DMS53 treated with DMSO at 0.1 percent for 48 hours (cell line): ENCODE measurements around the gene MRTFB.
"Not testable (repeated sequence)": the region's sequence is repeated elsewhere in the genome, so short reads cannot be mapped to it uniquely, and the experiment has no call there.

ENCODE experiments used
- DNase-seq: peaks from one replicate; lab custom pipeline; 2025; ENCODE audit not compliant: unreplicated experiment; lab: John Stamatoyannopoulos, UW

MRTFB gene, protein sequence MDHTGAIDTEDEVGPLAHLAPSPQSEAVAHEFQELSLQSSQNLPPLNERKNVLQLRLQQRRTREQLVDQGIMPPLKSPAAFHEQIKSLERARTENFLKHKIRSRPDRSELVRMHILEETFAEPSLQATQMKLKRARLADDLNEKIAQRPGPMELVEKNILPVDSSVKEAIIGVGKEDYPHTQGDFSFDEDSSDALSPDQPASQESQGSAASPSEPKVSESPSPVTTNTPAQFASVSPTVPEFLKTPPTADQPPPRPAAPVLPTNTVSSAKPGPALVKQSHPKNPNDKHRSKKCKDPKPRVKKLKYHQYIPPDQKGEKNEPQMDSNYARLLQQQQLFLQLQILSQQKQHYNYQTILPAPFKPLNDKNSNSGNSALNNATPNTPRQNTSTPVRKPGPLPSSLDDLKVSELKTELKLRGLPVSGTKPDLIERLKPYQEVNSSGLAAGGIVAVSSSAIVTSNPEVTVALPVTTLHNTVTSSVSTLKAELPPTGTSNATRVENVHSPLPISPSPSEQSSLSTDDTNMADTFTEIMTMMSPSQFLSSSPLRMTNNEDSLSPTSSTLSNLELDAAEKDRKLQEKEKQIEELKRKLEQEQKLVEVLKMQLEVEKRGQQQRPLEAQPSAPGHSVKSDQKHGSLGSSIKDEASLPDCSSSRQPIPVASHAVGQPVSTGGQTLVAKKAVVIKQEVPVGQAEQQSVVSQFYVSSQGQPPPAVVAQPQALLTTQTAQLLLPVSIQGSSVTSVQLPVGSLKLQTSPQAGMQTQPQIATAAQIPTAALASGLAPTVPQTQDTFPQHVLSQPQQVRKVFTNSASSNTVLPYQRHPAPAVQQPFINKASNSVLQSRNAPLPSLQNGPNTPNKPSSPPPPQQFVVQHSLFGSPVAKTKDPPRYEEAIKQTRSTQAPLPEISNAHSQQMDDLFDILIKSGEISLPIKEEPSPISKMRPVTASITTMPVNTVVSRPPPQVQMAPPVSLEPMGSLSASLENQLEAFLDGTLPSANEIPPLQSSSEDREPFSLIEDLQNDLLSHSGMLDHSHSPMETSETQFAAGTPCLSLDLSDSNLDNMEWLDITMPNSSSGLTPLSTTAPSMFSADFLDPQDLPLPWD

GRCh38 chr16:14070877-14071575 lies at the start of gene MRTFB:
MRTFB (plus strand) TSS chr16:14071319; CDS start chr16:14140607, 69,288 bp downstream.
- DNase-seq, result peak; percentile 58

GRCh38 chr16:14023526-14023925 lies 47.6 kb upstream of the MRTFB start:
- DNase-seq, result not testable (repeated sequence)

DNA sequence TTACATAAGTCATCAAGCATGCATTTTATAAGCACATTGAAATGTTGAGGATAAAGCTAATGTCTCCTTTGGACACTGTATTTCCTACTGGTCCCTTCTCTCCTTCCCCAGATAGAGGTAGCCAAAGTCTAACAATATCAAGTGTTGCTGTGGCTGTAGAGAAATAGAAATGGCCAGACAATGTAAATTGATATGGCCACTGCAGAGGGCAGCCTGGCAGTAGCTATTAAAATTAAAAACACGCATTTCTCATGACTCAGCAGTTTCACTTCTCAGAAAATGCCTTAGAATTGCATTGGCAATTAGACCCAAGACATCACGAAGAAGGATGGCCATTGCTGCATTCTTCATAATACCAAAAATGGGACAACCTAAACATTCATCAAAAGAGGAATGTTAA lies 46.8 kb upstream of the MRTFB start:
- no peak for DNase-seq

GRCh38 chr16:14026572-14027285 lies 44.4 kb upstream of the MRTFB start:
- no peak for DNase-seq

DNA sequence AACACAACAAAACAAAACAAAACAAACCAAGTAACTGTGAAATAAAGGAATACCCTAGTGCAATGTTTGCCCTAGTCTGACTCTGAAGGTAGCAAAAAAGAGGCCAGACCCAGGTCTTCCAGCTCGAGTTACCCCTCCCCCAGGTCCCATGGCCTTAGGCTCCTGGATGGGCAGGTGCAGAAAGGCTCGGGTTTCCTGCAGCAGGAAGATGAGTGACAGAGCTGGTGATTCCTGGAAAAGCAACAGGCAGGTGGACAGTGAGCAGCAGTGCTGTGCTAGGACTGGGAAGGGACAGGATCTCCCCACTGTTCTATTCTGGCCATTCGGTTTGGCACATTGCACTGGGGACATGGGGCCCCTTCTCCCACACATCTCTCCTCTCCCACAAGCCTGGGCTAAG lies 42.9 kb upstream of the MRTFB start:
- peak; percentile 87 for DNase-seq

- DNase-seq, result no peak
These were observed 41.5 kb upstream of the MRTFB start for GRCh38 chr16:14029658-14030057.

GRCh38 chr16:14035092-14035491 lies 36.0 kb upstream of the MRTFB start:
- DNase-seq, result no peak

DNA sequence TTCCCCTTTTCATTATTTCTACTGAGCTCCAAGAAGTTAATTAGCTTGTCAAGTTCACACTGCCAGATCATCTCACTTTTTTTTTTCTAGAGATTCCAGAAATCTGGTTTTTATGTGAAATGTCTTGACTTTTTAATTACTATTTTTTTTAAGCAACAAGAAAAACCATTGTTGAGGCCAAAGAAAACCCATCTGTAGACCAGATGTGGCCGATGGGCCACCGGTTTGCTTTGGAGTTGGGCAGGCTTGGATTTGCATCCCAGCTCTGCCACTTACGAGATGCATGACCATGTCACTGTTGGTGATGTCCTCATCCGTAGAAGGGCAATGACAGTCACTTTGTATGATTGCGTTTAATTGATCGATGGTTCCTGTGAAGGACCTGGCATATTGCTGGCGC lies 34.2 kb upstream of the MRTFB start:
- DNase-seq, result no peak

DNA sequence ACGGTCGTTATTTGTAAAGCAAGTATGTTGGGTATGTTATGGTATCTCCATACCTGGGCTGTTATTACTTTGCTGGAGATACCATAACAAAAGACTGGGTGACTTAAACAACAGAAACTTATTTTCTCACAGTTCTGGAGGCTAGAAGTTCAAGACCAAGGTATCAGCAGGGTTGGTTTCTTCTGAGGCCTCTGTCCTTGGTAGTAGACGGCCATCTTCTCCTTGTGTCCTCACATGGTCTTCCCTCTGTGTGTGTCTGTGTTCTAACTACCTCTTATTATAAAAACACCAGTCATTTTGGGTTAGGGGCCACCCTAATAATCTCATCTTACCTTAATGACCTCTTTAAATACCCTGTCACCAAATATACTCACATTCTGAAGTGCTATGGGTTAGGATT lies 33.2 kb upstream of the MRTFB start:
- no peak for DNase-seq

GRCh38 chr16:14041164-14041563 lies 30.0 kb upstream of the MRTFB start:
- no peak for DNase-seq

DNA sequence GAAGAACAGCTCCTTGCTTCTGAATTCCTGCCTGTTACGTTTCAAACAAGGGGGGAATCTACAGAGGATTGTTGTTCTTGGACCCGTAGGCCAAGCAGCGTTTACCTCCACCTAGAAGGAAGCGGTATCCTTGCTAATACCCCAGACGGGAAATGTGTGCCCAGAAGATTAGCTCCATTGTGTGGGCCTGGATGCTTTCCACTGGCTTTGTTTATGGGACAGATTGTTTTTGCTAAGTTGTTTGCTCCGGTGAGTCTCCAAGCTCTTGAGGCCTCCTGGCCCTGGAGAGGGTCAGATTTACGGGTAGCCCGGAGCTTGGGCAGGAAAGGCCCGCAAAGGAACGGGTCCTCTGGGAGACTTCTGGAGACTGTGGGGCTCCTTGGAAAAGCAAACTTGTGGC lies 28.4 kb upstream of the MRTFB start:
- DNase-seq, result no peak

DNA sequence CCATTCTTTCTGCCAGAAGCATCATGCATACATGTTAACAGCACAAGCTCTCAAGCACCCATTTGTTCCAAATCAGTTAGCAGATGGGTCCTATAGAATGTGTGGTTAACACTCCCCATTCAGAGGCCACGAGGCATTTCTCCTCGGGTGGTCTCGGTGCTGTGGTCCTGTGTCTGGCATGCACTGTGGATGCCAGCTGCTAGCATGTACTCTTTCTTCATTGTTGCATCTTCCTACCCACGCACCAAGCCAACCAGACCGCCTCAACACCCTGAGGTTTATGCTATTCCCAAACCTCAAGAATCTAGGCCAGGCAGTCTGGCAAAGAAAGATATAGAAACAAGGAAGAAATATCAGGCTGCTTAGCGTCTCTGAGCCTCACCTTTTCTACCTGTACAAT lies 27.8 kb upstream of the MRTFB start:
- no peak for DNase-seq

DNA sequence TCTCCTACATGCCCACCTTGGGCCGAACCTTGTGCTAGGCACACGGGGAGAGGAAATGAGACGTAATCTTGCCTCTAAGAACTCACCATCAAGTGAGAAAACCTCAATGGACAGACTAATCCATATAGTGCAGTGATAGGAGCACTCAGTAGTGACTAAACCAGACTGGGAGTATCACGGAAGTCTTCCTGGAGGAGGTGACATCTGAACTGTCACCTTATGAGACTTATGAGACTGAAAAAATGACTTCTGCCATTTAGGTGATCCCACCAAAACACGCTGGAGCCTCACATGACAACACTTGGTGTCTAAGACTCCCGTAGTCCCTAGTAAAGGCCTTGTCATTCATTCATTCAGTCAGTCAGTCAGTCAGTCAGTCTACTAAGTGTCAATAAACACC lies 27.3 kb upstream of the MRTFB start:
- no peak for DNase-seq

- DNase-seq, result not testable (repeated sequence)
These were observed 23.8 kb upstream of the MRTFB start for GRCh38 chr16:14047121-14047859.

GRCh38 chr16:14050291-14051027 lies 20.7 kb upstream of the MRTFB start:
- DNase-seq, result no peak

DNA sequence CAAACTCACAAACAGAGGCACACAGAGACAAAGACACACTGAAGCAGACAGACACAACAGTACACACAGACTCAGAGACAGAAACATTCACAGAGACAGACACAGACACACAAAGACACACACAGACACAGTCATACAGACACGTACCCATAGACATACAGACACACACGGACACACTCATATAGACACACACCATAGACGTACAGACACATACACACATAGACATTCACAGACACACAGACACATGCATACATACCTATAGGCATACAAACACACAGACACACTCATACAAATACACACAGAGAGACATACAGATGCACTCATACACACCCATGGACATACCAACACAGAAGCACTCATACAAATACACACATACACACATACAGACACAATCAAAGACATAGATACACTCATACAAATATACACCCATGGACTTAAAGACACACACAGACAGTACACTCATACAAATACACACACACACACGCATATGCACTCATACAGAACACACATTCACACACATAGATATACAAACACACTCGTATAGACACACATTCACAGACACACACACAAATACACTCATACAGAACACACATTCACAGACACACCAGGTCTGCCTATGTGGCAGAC lies 19.9 kb upstream of the MRTFB start:
- DNase-seq, result no peak

DNA sequence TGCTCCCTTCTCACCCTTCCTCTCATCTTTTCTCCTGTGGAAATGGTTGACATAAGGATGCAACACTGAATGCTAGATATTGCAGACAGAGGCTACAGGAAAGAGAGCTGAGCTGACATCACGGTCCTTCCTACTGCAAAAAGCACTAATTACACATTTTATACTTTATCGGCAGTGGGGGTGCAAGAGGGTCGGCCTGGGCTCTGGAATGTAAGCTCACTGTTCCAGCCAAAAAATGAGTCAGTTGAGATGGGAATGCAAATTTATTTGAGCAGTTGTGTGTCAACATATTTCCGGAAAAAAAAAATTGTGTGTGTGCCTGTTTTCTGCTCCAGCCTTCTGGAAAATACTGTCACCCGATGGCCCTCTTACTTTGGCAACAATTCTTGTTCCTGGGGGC lies 14.1 kb upstream of the MRTFB start:
- DNase-seq, result no peak

GRCh38 chr16:14057878-14058382 lies 13.2 kb upstream of the MRTFB start:
- no peak for DNase-seq
